Measurements from ENCODE around the gene MAP3K20. TPM values are rescaled to one million over a fixed set of nuclear protein-coding genes. Genes with fewer than 3 reads are reported as not detected.

MAP3K20 gene
- total RNA-seq, 1 donor, result 136 TPM

GRCh38 chr2:173132531-173132930 lies 56.9 kb downstream of the MAP3K20 start:
- DNase-seq (ENCODE audit: low read depth), result no peak
- H3K4me3 ChIP-seq (ENCODE audit: low read depth, low read length), result no peak overlapping the region
- TF ChIP-seq, protein P1, sequence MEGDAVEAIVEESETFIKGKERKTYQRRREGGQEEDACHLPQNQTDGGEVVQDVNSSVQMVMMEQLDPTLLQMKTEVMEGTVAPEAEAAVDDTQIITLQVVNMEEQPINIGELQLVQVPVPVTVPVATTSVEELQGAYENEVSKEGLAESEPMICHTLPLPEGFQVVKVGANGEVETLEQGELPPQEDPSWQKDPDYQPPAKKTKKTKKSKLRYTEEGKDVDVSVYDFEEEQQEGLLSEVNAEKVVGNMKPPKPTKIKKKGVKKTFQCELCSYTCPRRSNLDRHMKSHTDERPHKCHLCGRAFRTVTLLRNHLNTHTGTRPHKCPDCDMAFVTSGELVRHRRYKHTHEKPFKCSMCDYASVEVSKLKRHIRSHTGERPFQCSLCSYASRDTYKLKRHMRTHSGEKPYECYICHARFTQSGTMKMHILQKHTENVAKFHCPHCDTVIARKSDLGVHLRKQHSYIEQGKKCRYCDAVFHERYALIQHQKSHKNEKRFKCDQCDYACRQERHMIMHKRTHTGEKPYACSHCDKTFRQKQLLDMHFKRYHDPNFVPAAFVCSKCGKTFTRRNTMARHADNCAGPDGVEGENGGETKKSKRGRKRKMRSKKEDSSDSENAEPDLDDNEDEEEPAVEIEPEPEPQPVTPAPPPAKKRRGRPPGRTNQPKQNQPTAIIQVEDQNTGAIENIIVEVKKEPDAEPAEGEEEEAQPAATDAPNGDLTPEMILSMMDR (IDR thresholded peaks at IDR 0.05; ENCODE audit: insufficient read depth, low read depth, low read length), result no peak

GRCh38 chr2:173134703-173135102 lies 59.1 kb downstream of the MAP3K20 start:
- peak; percentile 71 for DNase-seq (ENCODE audit: low read depth)
- TF ChIP-seq, protein P1 (IDR thresholded peaks at IDR 0.05; ENCODE audit: insufficient read depth, low read depth, low read length), result no peak

DNA sequence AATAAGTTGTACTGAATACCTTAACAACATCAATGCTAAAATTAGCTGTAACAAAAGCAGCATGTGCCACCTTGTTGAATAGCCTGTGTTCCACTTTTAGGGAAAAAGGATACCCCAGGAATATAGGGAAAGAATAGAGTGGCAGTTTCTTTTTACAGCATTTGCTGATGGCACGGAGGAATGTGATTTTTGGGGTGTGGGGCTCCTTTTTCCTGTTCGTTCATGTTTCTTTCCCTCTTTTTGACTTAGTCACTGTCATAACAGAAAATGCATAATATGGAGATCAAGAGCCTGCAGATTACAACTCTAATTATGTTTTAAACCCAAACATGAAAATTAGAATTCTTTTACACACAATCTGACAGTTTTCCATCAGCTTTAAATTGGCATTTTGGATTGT lies 60.4 kb downstream of the MAP3K20 start:
- TF ChIP-seq, protein P1 (IDR thresholded peaks at IDR 0.05; ENCODE audit: insufficient read depth, low read depth, low read length), result no peak
- DNase-seq (ENCODE audit: low read depth), result no peak
- no peak overlapping the region for H3K4me3 ChIP-seq (ENCODE audit: low read depth, low read length)

More at GRCh38 chr2:173134703-173135102, 59.1 kb downstream of the MAP3K20 start:
- H3K4me3 ChIP-seq (ENCODE audit: low read depth, low read length), result no peak overlapping the region

DNA sequence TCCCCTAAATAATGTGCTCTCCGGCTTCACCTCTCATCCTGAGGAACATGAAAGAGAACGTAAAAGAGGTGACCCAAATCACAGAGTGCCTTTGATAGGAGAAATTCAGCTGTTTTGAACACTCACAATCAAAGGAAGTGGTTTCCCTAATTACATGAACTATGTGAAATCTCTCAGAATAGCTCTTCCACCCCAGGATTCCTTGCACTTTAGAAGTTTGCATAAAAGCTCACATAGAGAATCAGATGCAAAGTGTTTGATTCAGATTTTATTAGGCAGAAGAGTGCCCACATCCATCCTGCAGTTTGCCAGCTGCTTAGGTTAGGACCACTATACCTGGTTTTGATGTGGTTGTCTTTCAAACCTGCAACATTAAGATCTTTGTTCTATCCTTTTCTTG lies 61.0 kb downstream of the MAP3K20 start:
- TF ChIP-seq, protein P1 (IDR thresholded peaks at IDR 0.05; ENCODE audit: insufficient read depth, low read depth, low read length), result no peak
- no peak for DNase-seq (ENCODE audit: low read depth)
- H3K4me3 ChIP-seq (ENCODE audit: low read depth, low read length), result no peak overlapping the region

DNA sequence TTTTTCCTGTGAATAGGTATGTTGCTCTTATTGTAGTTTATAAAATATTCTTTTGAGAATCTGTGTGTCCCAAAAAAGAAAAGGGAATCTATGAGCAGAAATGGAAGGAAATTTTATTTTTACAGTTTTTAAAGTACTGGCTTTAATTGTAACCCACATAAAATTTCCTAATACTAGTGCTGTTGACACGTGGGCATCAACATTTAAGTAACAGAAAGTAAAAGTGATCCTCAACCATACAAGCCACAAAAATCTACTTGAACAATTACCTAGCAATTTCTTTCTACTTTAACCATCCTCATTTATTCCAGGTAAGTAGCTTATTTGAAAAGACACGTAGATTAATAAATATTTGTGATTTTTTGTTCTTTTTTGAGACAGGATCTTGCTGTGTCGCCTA lies 62.0 kb downstream of the MAP3K20 start:
- TF ChIP-seq, protein P1 (IDR thresholded peaks at IDR 0.05; ENCODE audit: insufficient read depth, low read depth, low read length), result no peak
- DNase-seq (ENCODE audit: low read depth), result no peak
- H3K4me3 ChIP-seq (ENCODE audit: low read depth, low read length), result no peak overlapping the region

DNA sequence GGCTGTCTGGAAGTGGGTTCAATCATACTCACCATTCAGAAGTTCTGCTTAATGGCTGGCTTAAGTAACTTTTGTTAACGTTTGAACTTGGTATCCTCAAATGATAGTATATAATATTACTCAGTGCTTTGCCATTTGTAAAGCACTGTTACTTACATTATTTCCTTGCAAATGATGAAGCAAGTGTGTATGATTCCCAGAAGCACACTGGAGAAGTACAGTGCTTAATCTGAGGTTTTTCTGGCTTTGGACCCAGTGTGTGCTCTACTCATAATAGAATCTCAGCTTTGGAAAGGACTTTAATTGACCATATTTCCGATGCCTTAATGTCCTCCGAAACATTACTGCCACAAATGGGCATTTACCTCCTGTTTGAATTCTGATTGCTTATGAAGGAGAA lies 63.3 kb downstream of the MAP3K20 start:
- no peak overlapping the region for H3K4me3 ChIP-seq (ENCODE audit: low read depth, low read length)
- TF ChIP-seq, protein P1 (IDR thresholded peaks at IDR 0.05; ENCODE audit: insufficient read depth, low read depth, low read length), result no peak
- no peak for DNase-seq (ENCODE audit: low read depth)

- TF ChIP-seq, protein P1 (IDR thresholded peaks at IDR 0.05; ENCODE audit: insufficient read depth, low read depth, low read length), result no peak
- no peak for DNase-seq (ENCODE audit: low read depth)
- no peak overlapping the region for H3K4me3 ChIP-seq (ENCODE audit: low read depth, low read length)
These were observed 66.0 kb downstream of the MAP3K20 start for GRCh38 chr2:173141666-173142065.
